ENCODE measurements around the gene AHNAK2.
A peak's percentile ranks its signal among the peaks of the same experiment; 100 is the strongest.
"Not testable (repeated sequence)": the region's sequence is repeated elsewhere in the genome, so short reads cannot be mapped to it uniquely, and the experiment has no call there.

The AHNAK2 gene

GRCh38 chr14:104895207-104895785 is 82.9 kb downstream of the AHNAK2 start:
- no peak for DNase-seq

GRCh38 chr14:104894331-104895206 is 83.6 kb downstream of the AHNAK2 start:
- DNase-seq: no peak

GRCh38 chr14:104893435-104894207 is 84.6 kb downstream of the AHNAK2 start:
- DNase-seq: peak; percentile 53

- no peak for DNase-seq
These were observed 85.4 kb downstream of the AHNAK2 start for GRCh38 chr14:104892531-104893434.

- DNase-seq: peak; percentile 54
These were observed 86.3 kb downstream of the AHNAK2 start for GRCh38 chr14:104891664-104892530.

GRCh38 chr14:104891121-104891551 is 87.0 kb downstream of the AHNAK2 start:
- DNase-seq: peak; percentile 53

GRCh38 chr14:104890292-104890691 is 87.9 kb downstream of the AHNAK2 start:
- not testable (repeated sequence) for DNase-seq

- no peak for DNase-seq
These were observed 88.8 kb downstream of the AHNAK2 start for GRCh38 chr14:104889375-104889757.

GRCh38 chr14:104888489-104889374 is 89.4 kb downstream of the AHNAK2 start:
- DNase-seq: no peak

- no peak for DNase-seq
These were observed 90.3 kb downstream of the AHNAK2 start for GRCh38 chr14:104887623-104888488.
